ENCODE data around the gene MKNK2.
A peak's percentile ranks its signal among the peaks of the same experiment; 100 is the strongest.

The MKNK2 gene

DNA sequence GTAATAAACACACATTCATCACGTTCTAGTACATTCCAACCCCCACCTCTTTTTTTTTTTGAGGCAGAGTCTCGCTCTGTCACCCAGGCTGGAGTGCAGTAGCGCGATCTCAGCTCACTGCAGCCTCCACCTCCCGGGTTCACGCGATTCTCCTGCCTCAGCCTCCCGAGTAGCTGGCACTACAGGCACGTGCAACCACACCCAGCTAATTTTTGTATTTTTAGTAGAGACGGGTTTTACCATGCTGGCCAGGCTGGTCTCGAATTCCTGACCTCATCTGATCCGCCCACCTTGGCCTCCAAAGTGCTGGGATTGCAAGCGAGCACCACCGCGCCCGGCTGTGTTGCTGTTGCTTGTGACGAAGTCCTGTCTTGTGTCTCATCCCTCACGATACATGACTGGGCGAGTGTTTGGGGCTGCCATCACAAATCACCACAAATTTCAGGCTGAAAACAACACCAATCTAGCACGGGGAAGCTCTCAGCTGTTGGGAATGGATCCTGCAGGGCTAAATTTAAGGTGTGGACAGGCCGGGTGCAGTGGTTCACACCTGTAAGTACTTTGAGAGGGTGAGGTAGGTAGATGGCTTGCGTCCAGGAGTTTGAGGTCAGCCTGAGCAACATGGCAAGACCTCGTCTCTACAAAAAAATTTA lies 29.4 kb upstream of the MKNK2 start:
- no peak for DNase-seq (ENCODE audit: low read depth)

DNA sequence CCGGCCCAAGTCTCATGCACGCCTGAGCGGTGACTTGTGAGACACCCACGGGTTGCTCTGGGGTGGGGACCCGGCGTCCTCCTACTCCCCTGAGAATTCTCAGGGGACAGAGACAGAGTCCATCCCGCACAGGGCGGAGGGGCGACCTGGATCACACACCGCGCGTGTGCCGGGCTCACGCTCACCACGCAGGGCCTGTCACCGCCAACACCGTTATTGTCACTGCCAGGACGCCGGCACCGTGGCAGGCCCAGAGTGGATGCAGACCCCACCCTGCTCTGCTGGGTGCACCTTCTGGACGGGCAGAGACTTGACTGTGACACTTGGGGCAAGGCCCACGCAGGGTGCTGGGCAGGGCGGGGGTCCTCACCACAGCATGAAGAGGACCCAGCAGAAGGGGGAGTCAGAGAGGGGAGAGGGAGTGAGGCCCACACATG lies 28.8 kb upstream of the MKNK2 start:
- no peak for DNase-seq (ENCODE audit: low read depth)

DNA sequence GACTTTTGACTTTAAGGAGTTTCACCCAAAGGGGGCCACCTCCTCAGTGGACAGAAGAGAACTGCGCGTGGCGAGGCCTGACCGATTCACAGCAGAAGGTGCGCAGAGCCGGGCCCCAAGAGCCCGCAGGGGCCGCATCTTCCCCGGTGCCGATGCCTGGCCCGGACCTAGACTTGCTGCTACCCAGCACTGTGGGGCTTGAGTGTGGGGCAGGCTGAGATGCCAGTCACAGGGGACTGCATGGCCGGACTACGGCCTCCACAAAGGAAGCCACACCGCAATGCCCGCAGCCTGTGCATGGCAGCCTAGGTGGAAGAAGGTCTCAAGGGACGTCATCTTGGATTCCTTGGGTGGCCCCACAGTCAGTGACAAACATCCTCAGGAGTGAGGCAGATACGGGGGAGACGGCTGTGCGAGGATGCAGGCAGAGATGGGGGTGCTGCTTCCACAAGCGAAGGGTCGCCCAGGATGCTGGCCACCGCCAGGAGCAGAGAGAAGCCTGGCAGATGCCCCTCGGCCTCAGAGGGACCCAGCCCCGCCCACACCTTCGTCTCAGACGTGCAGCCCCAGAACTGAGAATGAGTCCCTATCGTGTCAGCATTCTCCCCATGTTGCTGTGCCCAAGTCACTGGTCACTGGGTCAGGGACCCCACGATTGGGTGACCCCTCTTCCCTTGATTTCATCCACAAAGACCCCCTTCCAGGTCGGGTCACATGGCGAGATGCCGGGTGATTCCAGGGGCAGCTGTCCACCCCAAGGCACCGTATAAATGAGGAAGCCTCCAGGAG lies 28.2 kb upstream of the MKNK2 start:
- DNase-seq (ENCODE audit: low read depth) = no peak

DNA sequence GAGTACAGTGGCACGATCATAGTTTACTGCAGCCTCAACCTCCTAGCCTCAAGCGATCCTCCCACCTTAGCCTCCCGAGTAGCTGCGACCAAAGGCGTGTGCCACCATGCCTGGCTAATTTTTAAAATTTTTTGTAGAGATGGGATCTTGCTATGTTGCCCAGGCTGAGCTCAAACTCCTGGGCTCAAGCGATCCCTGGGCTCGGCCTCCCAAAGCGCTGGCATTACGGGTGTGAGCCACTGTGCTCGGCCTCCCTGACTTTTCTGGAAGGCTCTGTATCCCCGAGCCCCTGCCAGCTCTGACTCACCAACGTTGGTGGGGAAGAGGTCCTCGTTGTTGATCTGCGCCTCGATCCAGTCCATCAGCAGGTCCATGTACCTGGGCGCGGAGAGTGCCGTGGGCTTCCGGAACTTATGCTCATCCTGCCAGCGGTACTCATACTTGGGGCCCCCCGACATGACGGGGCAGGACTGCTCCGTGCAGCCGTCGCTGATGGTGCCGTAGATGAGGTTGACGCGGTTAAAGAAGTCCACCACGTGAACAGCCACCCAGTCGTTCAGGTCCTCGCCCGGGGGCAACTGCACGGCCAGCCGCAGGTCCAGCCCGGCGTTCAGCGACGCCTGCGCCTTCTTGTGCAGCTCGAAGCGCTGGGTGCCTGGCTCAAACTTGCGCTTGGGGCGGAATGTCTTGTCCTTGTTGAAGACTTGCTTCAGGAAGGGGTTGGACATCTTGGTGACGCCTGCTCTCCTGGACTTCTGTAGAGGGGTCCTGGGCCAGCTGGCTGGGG lies 27.0 kb upstream of the MKNK2 start:
- no peak for DNase-seq (ENCODE audit: low read depth)

DNA sequence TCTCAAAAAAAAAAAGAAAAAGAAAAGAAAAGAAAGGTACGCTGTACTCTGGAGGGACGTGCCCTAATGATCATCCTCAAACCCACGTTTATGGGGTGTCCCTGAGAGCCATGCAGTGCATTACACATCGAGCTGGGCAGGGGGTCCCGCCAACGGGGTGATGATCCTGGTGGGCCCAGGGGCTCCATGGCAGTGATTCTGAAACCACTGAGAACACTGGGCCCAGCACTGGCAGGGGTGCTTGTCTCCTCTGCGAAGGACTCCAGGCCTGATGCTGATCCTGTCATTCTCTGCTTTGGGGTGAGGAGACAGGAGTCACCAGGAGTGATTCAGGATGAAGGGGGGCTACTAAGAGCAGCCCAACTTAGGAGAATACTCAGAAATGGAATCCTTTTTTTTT lies 26.4 kb upstream of the MKNK2 start:
- no peak for DNase-seq (ENCODE audit: low read depth)

DNA sequence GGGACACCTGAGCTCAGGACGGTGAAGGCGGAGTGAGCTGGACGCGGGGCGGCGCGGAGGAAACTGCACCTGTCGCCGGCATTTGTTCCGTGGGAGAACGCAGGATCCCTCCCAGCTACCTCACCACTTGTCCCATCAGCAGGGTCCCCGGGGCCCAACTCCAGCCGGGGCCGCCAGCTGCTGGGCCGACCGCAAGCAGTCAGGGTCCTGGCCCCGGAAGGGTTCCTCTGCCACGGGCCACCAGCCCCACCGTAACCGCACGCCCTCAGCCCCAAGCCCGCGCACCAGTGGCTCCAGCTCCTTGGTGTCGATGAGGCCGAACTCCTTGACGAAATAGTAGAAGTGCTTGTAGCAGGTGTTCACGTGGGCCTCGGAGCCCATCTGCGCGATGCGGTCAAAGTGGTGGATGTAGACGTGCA lies 25.5 kb upstream of the MKNK2 start:
- DNase-seq (ENCODE audit: low read depth) = no peak

DNA sequence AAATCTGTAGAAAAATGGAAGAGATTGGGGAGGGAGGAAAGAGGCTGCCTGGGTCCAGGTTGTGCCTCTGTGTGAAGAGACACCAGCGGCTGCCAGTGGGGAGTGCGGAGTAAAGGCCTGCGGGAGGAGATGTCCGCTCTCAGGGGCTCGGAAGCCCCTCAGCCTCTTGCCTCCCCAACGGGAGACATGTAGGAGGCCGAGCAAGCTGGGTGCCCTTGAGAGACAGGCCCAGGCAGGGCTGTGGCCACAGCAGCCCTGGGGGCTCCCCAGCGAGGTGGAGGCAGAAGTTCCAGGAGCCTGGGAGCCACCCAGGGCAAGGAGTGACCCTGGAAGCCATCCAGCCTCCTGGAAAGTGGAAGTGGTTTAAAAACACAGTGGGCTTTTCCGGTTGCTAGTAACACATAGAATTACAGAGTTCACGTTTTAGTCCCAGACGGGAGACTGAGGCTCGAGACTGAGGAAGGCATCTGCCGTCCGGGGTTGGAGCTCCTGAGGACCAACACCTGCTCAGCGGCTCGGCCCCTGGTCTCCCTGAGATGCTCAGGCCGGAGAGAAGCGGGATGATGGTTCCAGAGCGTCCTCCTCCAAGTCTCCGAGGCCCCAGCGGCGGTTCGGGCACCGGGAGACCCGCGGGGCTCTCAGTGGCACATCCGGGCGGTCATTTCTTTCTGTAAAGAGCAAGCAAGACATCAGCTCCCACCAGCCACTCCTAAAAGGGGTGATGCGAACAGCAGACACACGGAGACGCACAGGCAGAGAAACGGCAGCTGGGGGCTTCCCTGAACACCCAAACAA lies 21.9 kb upstream of the MKNK2 start:
- no peak for DNase-seq (ENCODE audit: low read depth)

DNA sequence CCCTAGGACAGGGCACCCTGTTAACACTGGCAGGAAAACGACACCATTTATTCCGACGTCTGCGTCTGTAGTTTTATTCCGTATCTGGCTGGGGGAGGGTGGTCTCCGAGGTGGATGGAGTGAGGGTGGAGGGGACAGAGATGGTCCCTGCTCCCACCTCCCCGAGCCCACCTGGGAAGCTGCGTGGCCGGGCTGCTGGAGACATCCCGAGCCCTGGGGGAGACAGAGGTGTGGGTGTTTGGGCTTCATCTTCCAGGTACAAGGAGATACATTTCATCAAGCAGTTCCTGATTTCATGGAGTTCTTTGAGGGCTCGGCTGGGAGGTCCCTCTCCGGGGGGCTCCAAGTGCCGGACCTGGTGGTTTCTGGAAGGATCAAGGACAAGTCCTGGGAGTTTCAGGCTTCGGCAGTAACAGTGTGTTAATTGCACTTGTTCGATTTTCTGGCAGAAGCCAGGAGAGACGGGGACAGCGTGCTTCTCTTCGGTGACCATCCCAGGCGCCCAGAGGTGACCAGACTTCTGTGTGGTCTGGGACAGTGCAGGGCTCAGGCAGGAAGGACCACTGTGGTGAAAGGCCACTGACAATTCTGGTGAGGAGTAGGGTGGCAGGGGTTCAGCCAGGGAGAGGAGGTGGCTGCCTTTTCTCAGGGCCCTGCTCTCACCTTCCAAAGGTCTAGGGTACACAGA lies 20.1 kb upstream of the MKNK2 start:
- no peak for DNase-seq (ENCODE audit: low read depth)

DNA sequence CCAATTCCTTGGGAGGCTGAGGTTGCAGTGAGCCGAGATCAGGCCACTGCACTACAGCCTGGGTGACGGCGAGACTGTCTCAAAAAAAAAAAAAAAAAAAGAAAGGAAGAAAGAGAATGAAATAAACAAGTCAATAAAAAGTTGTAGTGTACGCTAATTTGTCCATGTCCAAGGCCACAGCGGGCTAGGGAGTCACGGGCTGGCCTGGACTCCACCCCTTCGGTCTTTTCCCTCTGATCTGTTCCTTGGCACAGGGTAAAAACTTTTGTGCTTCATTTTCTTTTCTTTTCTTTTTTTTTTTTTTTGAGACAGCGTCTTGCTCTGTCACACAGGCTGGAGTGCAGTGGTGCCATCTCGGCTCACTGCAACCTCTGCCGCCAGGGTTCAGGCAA lies 19.4 kb upstream of the MKNK2 start:
- DNase-seq (ENCODE audit: low read depth) = no peak

DNA sequence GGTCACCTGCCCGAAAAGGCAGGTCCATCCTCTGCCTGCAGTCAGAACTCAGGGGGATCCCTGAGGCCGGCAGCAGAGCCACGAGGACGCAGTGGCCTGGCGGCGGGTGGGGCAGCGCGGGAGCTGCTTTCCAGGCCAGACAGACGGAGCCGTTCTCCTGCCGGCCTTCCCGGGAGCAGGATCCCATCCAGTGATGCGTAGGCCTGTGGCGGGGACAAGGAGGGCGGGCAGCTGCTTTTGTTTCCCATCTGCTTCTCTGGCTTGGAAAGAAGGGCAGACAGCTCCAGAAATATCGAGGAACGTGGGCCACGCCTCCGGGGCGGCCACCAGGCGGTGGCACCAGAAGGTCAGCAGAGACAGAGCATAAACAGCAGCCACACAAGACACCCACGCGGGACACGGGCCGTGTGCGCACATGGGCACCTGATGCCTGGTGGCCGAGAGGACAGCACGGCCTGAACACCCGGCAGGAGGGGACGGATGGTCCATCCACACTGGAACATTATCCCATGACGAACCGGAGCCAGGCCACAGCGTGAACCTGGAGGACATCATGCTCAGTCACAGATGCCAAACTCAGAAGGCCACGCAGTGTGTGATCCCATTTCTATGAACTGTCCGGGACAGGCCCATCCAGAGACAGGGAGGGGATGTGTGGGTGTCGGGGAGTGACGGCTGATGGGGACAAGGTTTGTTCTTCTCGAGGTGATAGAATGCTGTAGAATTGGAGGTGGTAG lies 13.9 kb upstream of the MKNK2 start:
- DNase-seq (ENCODE audit: low read depth) = no peak

DNA sequence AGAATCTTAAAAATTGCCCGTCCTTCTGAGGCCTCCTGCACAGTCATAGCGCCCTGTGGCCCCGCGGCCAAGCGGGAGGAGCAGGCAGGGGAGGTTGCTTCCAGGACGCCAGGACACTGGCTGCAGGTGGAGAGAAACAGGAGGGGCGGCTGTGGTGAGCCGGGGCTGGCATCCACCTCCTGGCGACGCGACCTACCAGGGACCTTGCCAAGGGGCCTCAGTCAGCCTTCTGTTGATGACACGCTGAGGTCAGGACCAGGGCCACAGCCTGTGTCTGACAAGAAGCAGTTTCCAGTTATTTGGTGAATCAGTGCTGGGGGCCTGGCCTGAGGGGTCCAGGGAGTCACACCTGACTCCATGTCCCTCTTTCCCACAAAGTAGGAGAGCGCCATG lies 13.3 kb upstream of the MKNK2 start:
- DNase-seq (ENCODE audit: low read depth) = no peak

DNA sequence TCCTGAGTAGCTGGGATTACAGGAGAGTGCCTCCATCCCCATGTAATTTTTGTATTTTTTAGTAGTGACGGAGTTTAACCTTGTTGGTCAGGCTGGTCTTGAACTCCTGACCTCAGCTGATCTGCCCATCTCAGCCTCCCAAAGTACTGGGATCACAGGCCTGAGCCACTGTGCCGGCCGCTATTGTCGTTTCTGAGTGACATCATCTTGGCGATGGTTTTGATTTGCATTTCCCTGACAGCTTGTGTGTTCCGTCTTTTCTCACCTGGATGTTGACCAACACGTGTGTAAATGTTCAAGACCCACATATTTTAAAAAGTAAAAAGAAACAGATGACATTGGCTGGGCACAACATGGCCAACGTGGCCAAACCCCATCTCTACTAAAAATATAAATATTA lies 12.8 kb upstream of the MKNK2 start:
- DNase-seq (ENCODE audit: low read depth) = no peak

DNA sequence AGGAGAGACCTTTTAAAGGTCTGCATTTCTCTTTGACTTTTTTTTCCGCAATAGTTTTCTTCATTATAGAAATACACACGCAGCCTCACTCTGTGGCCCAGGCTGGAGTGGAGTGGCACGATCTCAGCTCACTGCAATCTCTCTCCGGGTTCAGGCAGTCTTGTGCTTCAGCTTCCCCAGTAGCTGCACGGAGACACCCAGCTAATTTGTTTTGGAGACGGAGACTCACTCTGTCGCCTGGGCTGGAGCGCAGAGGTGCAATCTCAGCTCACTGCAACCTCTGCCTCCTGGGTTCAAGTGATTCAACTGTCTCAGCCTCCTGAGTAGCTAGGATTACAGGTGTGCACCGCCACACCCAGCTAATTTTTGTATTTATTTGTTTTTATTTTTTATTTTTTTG lies 11.7 kb upstream of the MKNK2 start:
- DNase-seq (ENCODE audit: low read depth) = no peak

DNA sequence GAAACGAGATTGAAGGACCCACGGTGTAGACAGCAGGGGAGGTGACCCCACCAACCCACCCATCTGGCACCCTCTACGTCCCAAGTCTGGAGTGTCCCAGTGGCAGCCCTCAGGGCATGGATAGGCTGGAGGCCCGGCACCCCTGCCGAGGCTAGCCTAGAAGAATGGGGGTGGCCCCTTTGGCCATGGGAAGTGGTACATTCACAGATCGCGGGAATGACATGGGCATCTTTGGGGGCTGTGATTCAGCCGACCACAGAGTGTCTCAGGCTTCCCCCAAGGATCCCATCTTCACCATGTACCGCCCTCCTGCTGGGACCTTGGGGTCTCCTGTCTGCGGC lies 11.3 kb upstream of the MKNK2 start:
- no peak for DNase-seq (ENCODE audit: low read depth)

DNA sequence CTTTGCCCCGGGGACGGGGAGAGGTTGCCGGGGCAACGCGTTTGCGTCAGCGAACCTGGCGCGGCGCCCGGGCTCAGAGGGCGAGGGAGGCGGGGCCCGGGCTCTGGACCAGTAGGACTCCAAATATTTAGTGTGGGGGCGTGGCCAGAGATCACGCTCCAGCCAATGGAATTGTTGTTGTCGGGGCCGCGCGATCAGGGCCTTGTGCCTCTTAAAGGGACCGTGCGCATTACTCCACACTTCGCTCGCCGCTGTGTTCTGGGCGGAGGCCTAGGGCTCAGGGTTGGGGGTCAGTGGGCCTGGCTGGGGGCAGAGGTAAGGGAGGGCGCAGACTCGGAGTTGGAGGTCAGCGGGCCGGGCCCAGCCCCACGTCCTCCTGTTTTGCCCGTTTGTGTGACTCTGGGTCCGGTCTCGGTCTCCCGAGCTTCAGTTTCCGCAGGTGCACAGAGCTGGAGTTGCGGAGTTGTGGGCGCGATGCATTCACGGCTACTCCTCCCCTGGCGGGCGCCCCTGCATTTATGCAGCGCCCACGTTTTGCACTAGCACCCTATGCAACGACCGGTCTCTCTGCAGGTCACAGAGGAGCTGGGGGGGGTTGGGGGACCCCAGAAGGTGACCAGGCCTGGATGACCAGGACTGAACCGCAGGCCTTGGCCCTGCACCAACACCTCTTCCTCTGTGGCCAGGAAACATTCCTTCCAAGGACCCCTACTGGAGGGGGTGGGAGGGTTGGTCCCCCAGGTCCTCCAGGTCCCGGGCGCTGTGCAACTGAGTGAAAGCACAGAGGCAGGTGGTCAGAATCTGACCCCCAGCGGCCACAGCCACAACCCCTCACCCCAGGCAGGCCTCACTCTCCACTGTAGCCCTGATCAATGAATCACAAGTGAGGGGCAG lies 10.7 kb upstream of the MKNK2 start:
- DNase-seq (ENCODE audit: low read depth) = peak; percentile 97

DNA sequence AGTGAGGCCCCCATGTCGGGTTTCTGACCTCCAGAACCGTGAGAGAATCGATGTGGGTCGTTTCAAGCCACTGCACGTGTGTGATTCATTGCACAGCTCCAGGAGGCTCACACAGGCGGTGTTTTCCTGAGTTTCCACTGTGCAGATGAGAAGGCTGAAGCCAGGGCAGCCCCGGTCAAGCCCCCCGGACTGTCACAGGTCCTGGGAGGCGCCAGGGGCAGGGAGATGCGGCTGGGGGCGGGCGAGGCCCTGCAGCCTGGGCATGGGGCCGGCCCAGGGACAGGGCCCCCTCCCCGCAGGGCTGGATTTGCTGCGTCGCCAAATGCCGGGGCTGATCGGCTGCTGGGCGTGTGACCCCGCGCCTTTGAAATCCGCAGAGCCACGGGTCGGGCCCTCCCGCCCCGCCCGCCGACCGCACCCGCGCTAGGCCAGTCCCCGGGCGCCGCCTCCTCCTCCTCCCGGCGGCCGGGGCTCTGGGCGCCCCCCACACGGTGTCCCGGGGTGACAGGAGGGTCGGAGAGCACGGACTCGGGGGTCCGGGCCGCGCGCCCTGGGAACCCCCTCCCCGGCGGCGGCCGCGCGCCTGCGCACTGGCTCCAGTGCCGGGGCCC lies 9.9 kb upstream of the MKNK2 start:
- no peak for DNase-seq (ENCODE audit: low read depth)

DNA sequence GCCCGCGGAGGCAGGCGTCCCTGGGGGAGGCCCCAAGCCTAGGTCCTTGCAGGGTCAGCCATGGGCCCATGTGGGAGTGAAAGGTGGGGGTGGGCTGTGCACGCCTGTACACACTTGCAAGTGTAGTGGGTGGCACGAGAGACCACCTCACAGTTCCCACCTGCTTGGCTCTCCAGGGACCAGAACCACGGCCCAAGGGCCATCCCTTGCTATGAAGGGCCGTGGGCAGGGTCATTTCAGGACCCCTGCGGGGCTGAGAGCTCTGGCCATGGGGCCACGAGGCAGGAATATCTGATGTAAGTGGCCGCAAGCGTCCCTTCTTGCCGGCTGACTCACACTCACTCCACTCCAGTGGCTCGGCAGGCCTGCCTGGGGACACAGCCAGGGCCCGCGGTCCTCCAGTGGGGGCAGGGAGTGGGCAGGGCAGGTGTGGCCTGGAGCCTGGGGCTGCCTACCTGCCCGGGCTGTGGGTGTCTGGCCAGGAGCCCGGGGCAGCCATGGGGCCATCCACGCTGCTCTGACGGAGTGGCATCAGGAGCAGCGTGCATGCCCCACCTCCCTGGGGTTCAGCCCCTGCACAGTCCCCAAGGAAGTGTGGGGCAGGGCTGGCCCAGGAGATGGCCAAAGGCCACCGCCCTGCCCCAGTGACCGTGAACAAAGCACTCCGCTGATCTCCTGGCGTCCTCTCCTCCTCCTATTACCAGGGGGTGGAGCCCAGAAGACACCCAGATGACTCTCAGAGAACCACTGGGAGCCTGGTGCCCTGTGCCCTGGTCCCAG lies 8.6 kb upstream of the MKNK2 start:
- no peak for DNase-seq (ENCODE audit: low read depth)

DNA sequence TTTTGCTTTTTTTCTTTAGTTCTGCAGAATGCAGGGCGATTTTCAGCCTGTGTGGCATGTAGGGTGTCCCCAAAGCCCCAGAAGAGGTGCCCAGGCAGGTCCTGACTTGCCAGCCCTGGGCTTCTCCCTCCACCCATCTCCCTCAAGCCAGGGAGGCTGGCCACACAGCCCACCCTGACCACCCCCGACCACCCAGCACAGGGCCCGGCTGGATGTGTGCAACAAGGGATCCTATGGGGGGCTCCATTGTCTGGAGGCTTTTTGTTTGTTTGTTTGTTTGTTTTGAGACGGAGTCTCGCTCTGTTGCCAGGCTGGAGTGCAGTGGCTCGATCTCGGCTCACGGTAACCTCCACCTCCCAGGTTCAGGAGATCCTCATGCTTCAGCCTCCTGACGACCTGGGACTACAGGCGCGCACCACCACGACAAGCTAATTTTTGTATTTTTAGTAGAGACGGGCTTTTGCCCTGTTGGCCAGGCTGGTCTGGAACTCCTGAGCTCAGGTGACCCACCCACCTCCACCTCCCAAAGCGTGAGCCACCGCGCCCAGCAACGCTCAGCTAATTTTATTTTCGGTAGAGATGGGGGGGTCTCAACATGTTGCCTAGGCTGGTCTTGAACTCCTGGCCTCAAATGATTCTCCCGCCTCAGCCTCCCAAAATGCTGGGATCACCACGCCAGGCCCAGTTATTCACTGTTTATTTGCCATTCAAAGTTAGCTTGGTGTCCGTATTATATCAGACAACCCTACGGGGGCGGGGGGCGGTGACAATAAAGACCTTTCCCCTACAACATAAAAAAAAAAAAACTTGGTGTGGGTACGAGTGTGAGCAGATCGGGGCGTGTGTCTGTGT lies 7.8 kb upstream of the MKNK2 start:
- no peak for DNase-seq (ENCODE audit: low read depth)
